NCI-H2029 (cell line): ENCODE measurements around the gene VSTM4.

ENCODE experiments used
- DNase-seq: peaks from one replicate; lab custom pipeline; 2025; lab: John Stamatoyannopoulos, UW

VSTM4 gene

GRCh38 chr10:49141541-49142332, 26.4 kb upstream of the VSTM4 start:
- no peak for DNase-seq

GRCh38 chr10:49140304-49141177, 25.2 kb upstream of the VSTM4 start:
- DNase-seq: no peak

GRCh38 chr10:49139846-49140195, 24.5 kb upstream of the VSTM4 start:
- DNase-seq: no peak

GRCh38 chr10:49139028-49139845, 23.9 kb upstream of the VSTM4 start:
- DNase-seq: no peak

GRCh38 chr10:49138361-49138891, 23.1 kb upstream of the VSTM4 start:
- no peak for DNase-seq

GRCh38 chr10:49136525-49136924, 21.2 kb upstream of the VSTM4 start:
- no peak for DNase-seq

GRCh38 chr10:49135575-49136313, 20.4 kb upstream of the VSTM4 start:
- DNase-seq: no peak

GRCh38 chr10:49134327-49134726, 19.0 kb upstream of the VSTM4 start:
- no peak for DNase-seq

- DNase-seq: no peak
Observed at GRCh38 chr10:49133706-49134248, 18.5 kb upstream of the VSTM4 start, which contains the start of gene FAM170B. TSS of gene FAM170B (minus strand) at chr10:49134021. CDS start at chr10:49133918, 103 bp downstream.

- no peak for DNase-seq
Observed at GRCh38 chr10:49132362-49132737, 17.0 kb upstream of the VSTM4 start.

- DNase-seq: no peak
Observed at GRCh38 chr10:49131507-49132361, 16.4 kb upstream of the VSTM4 start.

- DNase-seq: no peak
Observed at GRCh38 chr10:49129376-49129775, 14.1 kb upstream of the VSTM4 start.

GRCh38 chr10:49128854-49129253, 13.5 kb upstream of the VSTM4 start:
- DNase-seq: no peak

GRCh38 chr10:49123981-49124950, 8.9 kb upstream of the VSTM4 start:
- DNase-seq: no peak

- no peak for DNase-seq
Observed at GRCh38 chr10:49120911-49121310, 5.6 kb upstream of the VSTM4 start.

GRCh38 chr10:49119746-49120145, 4.4 kb upstream of the VSTM4 start:
- DNase-seq: no peak

- no peak for DNase-seq
Observed at GRCh38 chr10:49118430-49119074, 3.2 kb upstream of the VSTM4 start.

GRCh38 chr10:49117376-49118070, 2.2 kb upstream of the VSTM4 start:
- DNase-seq: no peak
